HG02798 (cell line): ENCODE results near the gene NAALADL2.

Source experiments
- ATAC-seq: cut with Tn5 transposase; IDR thresholded peaks from one replicate; pipeline ENCODE4 v1.9.1; 2021; ENCODE audit warnings: mild to moderate bottlenecking; ENCODE audit not compliant: unreplicated experiment, poor library complexity

NAALADL2 gene

GRCh38 chr3:174883881-174884675 is 24.9 kb downstream of the NAALADL2 start:
- no peak for ATAC-seq

GRCh38 chr3:174884776-174885568 is 25.8 kb downstream of the NAALADL2 start:
- ATAC-seq = no peak

- ATAC-seq = no peak
These were observed 32.5 kb downstream of the NAALADL2 start for GRCh38 chr3:174891524-174892203.

- ATAC-seq = no peak
These were observed 47.9 kb downstream of the NAALADL2 start for GRCh38 chr3:174907027-174907426.

GRCh38 chr3:174907628-174908407 is 48.7 kb downstream of the NAALADL2 start:
- no peak for ATAC-seq

- ATAC-seq = no peak
These were observed 72.6 kb downstream of the NAALADL2 start for GRCh38 chr3:174931473-174932353.

GRCh38 chr3:174936590-174936989 is 77.5 kb downstream of the NAALADL2 start:
- no peak for ATAC-seq

- no peak for ATAC-seq
These were observed 78.3 kb downstream of the NAALADL2 start for GRCh38 chr3:174937478-174937877.

- ATAC-seq = no peak
These were observed 79.0 kb downstream of the NAALADL2 start for GRCh38 chr3:174938102-174938501.

- no peak for ATAC-seq
These were observed 81.0 kb downstream of the NAALADL2 start for GRCh38 chr3:174940151-174940550.

- ATAC-seq = no peak
These were observed 86.1 kb downstream of the NAALADL2 start for GRCh38 chr3:174945276-174945675.

- no peak for ATAC-seq
These were observed 86.8 kb downstream of the NAALADL2 start for GRCh38 chr3:174945951-174946350.

- ATAC-seq = no peak
These were observed 90.4 kb downstream of the NAALADL2 start for GRCh38 chr3:174949523-174949922.

- ATAC-seq = no peak
These were observed 91.9 kb downstream of the NAALADL2 start for GRCh38 chr3:174951034-174951433.

GRCh38 chr3:174951498-174952005 is 92.4 kb downstream of the NAALADL2 start:
- ATAC-seq = no peak

- no peak for ATAC-seq
These were observed 93.9 kb downstream of the NAALADL2 start for GRCh38 chr3:174953068-174953467.

GRCh38 chr3:174955513-174956016 is 96.4 kb downstream of the NAALADL2 start:
- no peak for ATAC-seq

- ATAC-seq = no peak
These were observed 97.9 kb downstream of the NAALADL2 start for GRCh38 chr3:174957081-174957480.

- no peak for ATAC-seq
These were observed 98.4 kb downstream of the NAALADL2 start for GRCh38 chr3:174957551-174958001.
